Left lung (tissue), 10 donors: Measurements from ENCODE around the gene C17orf50. TPM values are rescaled to one million over a fixed set of nuclear protein-coding genes. Genes with fewer than 3 reads are reported as not detected.

Source experiments
- ATAC-seq: fragments of 200-7000 bp; cut with Tn5 transposase; one replicate; pipeline ENCODE4 v1.9.1; 2020; ENCODE audit warnings: moderate library complexity
- DNase-seq, 4 donors: peaks; one replicate each; pipeline ENCODE4 v3.0.0-alpha.2; 2013 to 2020
- H3K27ac ChIP-seq, 2 donors: fragments of 200-600 bp; sonication (generic) in 1 of 2; one replicate each; pipeline versions ENCODE4 v1.5.0 to v1.8.0; 2020 to 2021
- H3K27me3 ChIP-seq, 2 donors: fragments of 200-600 bp; sonication (generic) in 1 of 2; one replicate each; pipeline versions ENCODE4 v1.5.0 to v1.8.0; 2020 to 2021
- H3K36me3 ChIP-seq, 2 donors: fragments of 200-600 bp; sonication (generic) in 1 of 2; one replicate each; pipeline versions ENCODE4 v1.5.0 to v1.8.0; 2020 to 2021
- H3K4me1 ChIP-seq, 2 donors: fragments of 200-600 bp; one replicate each; pipeline ENCODE4 v1.8.0; 2021
- H3K4me3 ChIP-seq, 2 donors: fragments of 200-600 bp; sonication (generic) in 1 of 2; one replicate each; pipeline versions ENCODE4 v1.5.0 to v1.8.0; 2020 to 2021; ENCODE audit warnings: mild to moderate bottlenecking in 1 of 2
- H3K9me3 ChIP-seq, 2 donors: fragments of 200-600 bp; sonication (generic) in 1 of 2; one replicate each; pipeline versions ENCODE4 v1.5.0 to v1.8.0; 2020 to 2021
- CTCF ChIP-seq, 2 donors: fragments of 200-600 bp; sonication (generic) in 1 of 2; IDR thresholded peaks; one replicate each; pipeline versions ENCODE4 v1.5.0 to v1.8.0; 2021; ENCODE audit warnings: antibody characterized with exemption in 2 of 2
- intact Hi-C, 2 donors: fragments of 100-400 bp; cut with DNase I; formaldehyde crosslinking; loops; one replicate each; pipeline versions ENCODE4 v1.11.2 to v1.14.2; 2022
- polyA plus RNA-seq, 6 donors: library from polyadenylated mRNA; unstranded; fragments of 120-200 nt; gene quantifications; one replicate each; pipeline ENCODE4 v1.2.1, GENCODE V29; 2013; ENCODE audit not compliant: insufficient read length in 6 of 6
- total RNA-seq, 2 donors: library from RNA; stranded (reverse); fragmentation: NEBNext Ultra II Directional; extraction: Animal tissue kit (Norgen Biotek cat#: 25700); gene quantifications; one replicate each; pipeline ENCODE4 v1.2.1, GENCODE V29; 2021
- donor health status: DM: no; HTN: yes; CAD: no.
- donor health status: DM: no; HTN: no; CAD: no.

Gene C17orf50
- total and polyA plus RNA-seq, 8 donors: 0.16 to 0.21 (median 0.20) TPM; not detected in 5

DNA sequence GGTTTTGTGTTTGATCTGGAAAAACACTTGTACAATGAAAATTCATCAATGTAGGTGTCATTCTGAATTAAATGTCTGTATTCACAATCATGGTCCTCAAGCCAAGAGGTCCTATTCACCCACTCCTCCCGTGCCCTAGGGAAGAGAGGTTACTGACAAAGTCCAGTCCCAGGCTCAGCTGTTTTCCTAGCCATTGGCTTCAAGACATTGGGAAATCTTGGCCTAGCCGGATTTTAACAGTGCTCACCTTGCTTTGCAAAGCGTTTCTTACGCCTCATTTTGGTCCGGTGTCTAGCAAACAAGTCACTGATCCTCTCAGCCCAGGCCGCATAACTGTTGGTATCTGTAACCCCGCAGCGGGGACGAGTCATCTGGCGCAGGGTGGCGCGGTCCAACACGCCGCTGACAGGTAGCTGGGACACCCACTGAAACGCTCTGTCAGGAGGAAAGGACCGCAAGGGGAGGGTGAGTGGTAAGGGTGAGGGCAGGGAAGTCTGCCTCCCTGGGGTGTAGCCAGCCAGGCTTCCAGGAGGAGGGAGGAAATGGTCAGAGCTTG is 18.0 kb downstream of the C17orf50 start:
- no peaks in the 10 kb centered on the region for H3K9me3 ChIP-seq
- no peak for TF ChIP-seq CTCF (IDR thresholded peaks at IDR 0.05)
- ATAC-seq (no peak), DNase-seq (no peak)
- no peaks in the 10 kb centered on the region for H3K27me3 ChIP-seq
- H3K27ac ChIP-seq: peak overlapping the region; percentile 57 to 70
- no peaks in the 10 kb centered on the region for H3K36me3 ChIP-seq
- H3K4me1 ChIP-seq: peaks cover 54 to 56% of the 10 kb centered on the region in 2 donors
- no peak overlapping the region for H3K4me3 ChIP-seq
- intact Hi-C loops: no loop called here

DNA sequence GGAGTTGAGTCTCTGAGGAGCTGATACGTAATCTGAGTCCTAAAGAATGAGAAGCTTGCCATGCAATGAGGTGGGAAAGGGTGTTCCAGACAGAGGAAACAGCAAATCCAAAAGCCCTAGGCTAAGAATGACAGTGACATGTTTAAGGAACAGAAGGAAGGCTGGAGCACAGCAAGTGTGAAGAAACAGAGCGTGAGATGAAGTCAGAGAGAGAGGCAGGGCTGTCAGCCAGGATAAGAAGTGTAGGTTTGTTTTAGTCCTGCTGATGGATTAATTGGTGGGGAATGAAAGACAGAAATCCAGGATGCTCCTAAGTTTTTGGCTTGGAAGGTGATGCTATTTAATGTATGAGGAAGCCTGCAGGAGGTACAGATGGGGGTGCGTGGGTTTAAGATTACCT is 20.3 kb downstream of the C17orf50 start:
- Histone ChIP-seq H3K36me3 (no peaks in the 10 kb centered on the region), H3K27ac (no peak overlapping the region), H3K27me3 (no peaks in the 10 kb centered on the region), H3K9me3 (no peaks in the 10 kb centered on the region), H3K4me1 (peaks cover 45 to 50% of the 10 kb centered on the region in 2 donors), H3K4me3 (no peak overlapping the region)
- ATAC-seq (no peak), DNase-seq (no peak)
- intact Hi-C loops: no loop called here
- TF ChIP-seq CTCF (IDR thresholded peaks at IDR 0.05): no peak

- DNase-seq (peak in 1 of 4 donors; percentile 55), ATAC-seq (peak; percentile 47)
- no peak for TF ChIP-seq CTCF (IDR thresholded peaks at IDR 0.05)
- peak overlapping the region; percentile 54 to 73 for H3K27ac ChIP-seq
- H3K9me3 ChIP-seq: no peaks in the 10 kb centered on the region
- H3K36me3 ChIP-seq: no peaks in the 10 kb centered on the region
- H3K4me1 ChIP-seq: peaks cover 38 to 45% of the 10 kb centered on the region in 2 donors
- no peaks in the 10 kb centered on the region for H3K27me3 ChIP-seq
- no peak overlapping the region for H3K4me3 ChIP-seq
- intact Hi-C loops: no loop called here
These were observed 24.2 kb downstream of the C17orf50 start for GRCh38 chr17:35784895-35785294.

DNA sequence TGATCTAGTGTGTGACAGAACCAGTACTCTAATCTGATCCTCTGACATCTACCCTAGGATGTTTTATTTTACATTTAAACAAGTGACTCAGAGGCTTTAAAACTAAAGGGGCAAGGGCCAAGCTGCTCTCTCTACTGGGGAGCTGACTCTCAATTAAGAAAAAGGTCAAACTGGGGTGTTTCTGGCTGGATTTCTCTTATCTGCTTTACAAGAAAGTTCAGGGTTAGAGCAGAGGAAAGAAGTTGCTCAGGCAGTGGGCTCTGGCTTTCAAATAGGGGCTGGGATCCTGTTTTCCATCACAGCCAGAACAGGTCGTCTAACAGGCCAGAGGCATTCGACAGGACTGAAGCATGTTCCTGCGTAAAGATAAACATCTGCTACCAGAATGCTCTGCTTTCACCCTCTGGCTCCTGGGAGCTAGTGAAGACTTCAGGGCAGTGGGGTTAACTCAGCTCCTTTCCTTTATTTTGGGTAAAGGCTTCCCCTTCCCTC is 26.3 kb downstream of the C17orf50 start:
- H3K9me3 ChIP-seq: no peaks in the 10 kb centered on the region
- no peak for ATAC-seq
- no peaks in the 10 kb centered on the region for H3K36me3 ChIP-seq
- intact Hi-C loops: no loop called here
- no peak for DNase-seq
- H3K27ac ChIP-seq: peak overlapping the region; percentile 39 to 66
- no peak overlapping the region for H3K4me3 ChIP-seq
- H3K4me1 ChIP-seq: peaks cover 38 to 45% of the 10 kb centered on the region in 2 donors
- no peaks in the 10 kb centered on the region for H3K27me3 ChIP-seq
- TF ChIP-seq CTCF (IDR thresholded peaks at IDR 0.05): no peak

DNA sequence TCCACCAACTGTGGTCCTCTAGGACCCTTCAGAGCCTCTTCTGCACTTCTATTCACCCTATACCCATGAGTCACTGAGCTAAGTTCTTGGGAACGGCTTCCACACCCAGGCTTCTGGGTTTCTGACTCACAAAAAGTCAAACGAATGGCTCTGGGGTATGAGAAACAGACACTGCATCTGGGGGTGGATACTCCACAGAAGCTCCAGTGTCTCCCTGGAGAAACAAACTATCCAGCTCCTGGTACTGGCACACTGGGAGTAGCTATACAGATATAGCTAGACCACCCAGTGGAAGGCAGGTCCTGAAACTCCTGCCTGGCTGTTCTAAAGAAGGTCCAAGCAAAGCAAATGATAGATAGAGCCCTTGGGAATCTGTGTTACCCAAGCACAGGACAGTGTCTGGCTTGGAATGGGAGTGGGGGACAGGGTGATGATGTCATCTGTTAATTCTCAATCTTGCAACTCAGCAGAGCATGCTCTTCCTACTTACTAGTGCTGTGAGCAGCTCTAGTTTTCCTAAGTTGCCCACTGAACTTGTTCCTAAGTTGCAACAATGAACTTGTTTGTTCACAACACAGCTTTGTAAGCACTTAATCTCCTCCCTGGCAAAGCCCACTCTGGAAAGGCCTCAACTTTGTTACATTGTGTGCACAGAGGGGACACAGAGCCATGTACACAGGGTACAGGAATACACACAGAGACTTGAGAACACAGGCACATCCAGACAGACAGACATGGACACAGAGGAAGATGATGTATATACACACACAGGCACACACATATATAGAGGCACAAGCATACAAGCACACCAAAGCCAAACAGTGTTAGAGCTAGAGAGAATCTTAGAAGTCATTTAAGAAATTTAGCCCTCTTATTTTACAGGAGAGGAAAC is 28.0 kb downstream of the C17orf50 start:
- intact Hi-C loops: no loop called here
- Histone ChIP-seq H3K4me3 (no peak overlapping the region), H3K9me3 (no peaks in the 10 kb centered on the region), H3K36me3 (no peaks in the 10 kb centered on the region), H3K27me3 (peaks cover under 1 to 11% of the 10 kb centered on the region in 2 donors), H3K4me1 (peaks cover 27 to 39% of the 10 kb centered on the region in 2 donors), H3K27ac (peak overlapping the region; percentile 66 to 67)
- no peak for DNase-seq
- TF ChIP-seq CTCF (IDR thresholded peaks at IDR 0.05): no peak
- peak; percentile 53 for ATAC-seq
